HK-2 (cell line): ENCODE measurements around the gene IGLL1.
"Not testable (repeated sequence)": the region's sequence is repeated elsewhere in the genome, so short reads cannot be mapped to it uniquely, and the experiment has no call there.

Source experiments
- DNase-seq: peaks from one replicate; pipeline ENCODE4 v3.0.0-alpha.2; 2018; ENCODE audit not compliant: unreplicated experiment

IGLL1 gene

GRCh38 chr22:23591201-23591791 is 11.2 kb upstream of the IGLL1 start:
- peak; percentile 37 for DNase-seq

- no peak for DNase-seq
Observed at GRCh38 chr22:23583836-23584235, 3.7 kb upstream of the IGLL1 start.

- no peak for DNase-seq
Observed at GRCh38 chr22:23583153-23583552, 3.1 kb upstream of the IGLL1 start.

- no peak for DNase-seq
Observed at GRCh38 chr22:23581260-23581650, 1.2 kb upstream of the IGLL1 start.

- DNase-seq: no peak
Observed at GRCh38 chr22:23580576-23581259, 628 bp upstream of the IGLL1 start.

- DNase-seq: no peak
Observed at GRCh38 chr22:23579280-23579679, 810 bp downstream of the IGLL1 start.

GRCh38 chr22:23578306-23578705 is 1.8 kb downstream of the IGLL1 start:
- DNase-seq: no peak

GRCh38 chr22:23576681-23577080 is 3.4 kb downstream of the IGLL1 start:
- no peak for DNase-seq

- DNase-seq: no peak
Observed at GRCh38 chr22:23575601-23576000, 4.5 kb downstream of the IGLL1 start.

GRCh38 chr22:23574877-23575276 is 5.2 kb downstream of the IGLL1 start:
- DNase-seq: no peak

- DNase-seq: no peak
Observed at GRCh38 chr22:23574371-23574811, 5.7 kb downstream of the IGLL1 start.

GRCh38 chr22:23573701-23574235 is 6.3 kb downstream of the IGLL1 start:
- not testable (repeated sequence) for DNase-seq

- not testable (repeated sequence) for DNase-seq
Observed at GRCh38 chr22:23573106-23573505, 7.0 kb downstream of the IGLL1 start.

- DNase-seq: no peak
Observed at GRCh38 chr22:23571486-23571885, 8.6 kb downstream of the IGLL1 start.

GRCh38 chr22:23570681-23571080 is 9.4 kb downstream of the IGLL1 start:
- DNase-seq: no peak

- DNase-seq: no peak
Observed at GRCh38 chr22:23569716-23570115, 10.4 kb downstream of the IGLL1 start.

GRCh38 chr22:23569291-23569690 is 10.8 kb downstream of the IGLL1 start:
- no peak for DNase-seq

- no peak for DNase-seq
Observed at GRCh38 chr22:23566705-23567475, 13.2 kb downstream of the IGLL1 start.

GRCh38 chr22:23565915-23566704 is 14.0 kb downstream of the IGLL1 start:
- DNase-seq: no peak

- DNase-seq: no peak
Observed at GRCh38 chr22:23565305-23565914, 14.7 kb downstream of the IGLL1 start.

- no peak for DNase-seq
Observed at GRCh38 chr22:23564276-23564675, 15.8 kb downstream of the IGLL1 start.
